Peyer's patch (tissue), 4 donors: Measurements from ENCODE around the gene SMARCD1. TPM values are rescaled to one million over a fixed set of nuclear protein-coding genes. Genes with fewer than 3 reads are reported as not detected.

ENCODE experiments used
- DNase-seq, 3 donors: peaks; one replicate each; pipeline ENCODE4 v3.0.0-alpha.2; 2017 to 2019
- H3K27ac ChIP-seq, 4 donors: fragments of 200-600 bp; sonication (generic); one replicate each; pipeline ENCODE4 v1.5.1; 2016 to 2019
- H3K27me3 ChIP-seq, 2 donors: fragments of 200-600 bp; sonication (generic); one replicate each; pipeline ENCODE4 v1.5.1; 2019
- H3K36me3 ChIP-seq, 3 donors: fragments of 200-600 bp; sonication (generic); one replicate each; pipeline ENCODE4 v1.5.1; 2016 to 2019
- H3K4me1 ChIP-seq, 4 donors: fragments of 200-600 bp; sonication (generic); one replicate each; pipeline ENCODE4 v1.5.1; 2016 to 2019
- H3K4me3 ChIP-seq, 4 donors: fragments of 200-600 bp; sonication (generic); 1 replicate in 3 of 4; 2 replicates in 1 of 4; pipeline ENCODE4 v1.5.1; 2016 to 2019; ENCODE audit warnings: mild to moderate bottlenecking in 1 of 4
- H3K9me3 ChIP-seq, 4 donors: fragments of 200-600 bp; sonication (generic); one replicate each; pipeline ENCODE4 v1.5.1; 2016 to 2019; ENCODE audit warnings: mild to moderate bottlenecking in 1 of 4
- POLR2A ChIP-seq, 2 donors: fragments of 450-650 bp; IDR thresholded peaks; one replicate each; pipeline ENCODE4 v1.5.1; 2017; ENCODE audit warnings: antibody characterized with exemption in 2 of 2, mild to moderate bottlenecking in 2 of 2, moderate library complexity in 2 of 2
- total RNA-seq, 4 donors: library from RNA; depleted of rRNA; stranded (reverse); fragments of >200 nt; gene quantifications; one replicate each; pipeline ENCODE4 v1.1.0, GENCODE V29; 2016
- TF ChIP-seq, protein P1 (sequence below), 6 experiments: fragments of 450-650 bp in 4 of 6; fragments of 200-600 bp in 2 of 6; sonication (generic) in 1 of 6; IDR thresholded peaks; one replicate each; pipeline ENCODE4 v1.5.1; 2017 to 2019; ENCODE audit warnings: antibody characterized with exemption in 6 of 6, mild to moderate bottlenecking in 3 of 6, moderate library complexity in 1 of 6

SMARCD1 gene
- total RNA-seq, 4 donors from 2014 or later = 76.5 to 126 (median 95.1) TPM

DNA sequence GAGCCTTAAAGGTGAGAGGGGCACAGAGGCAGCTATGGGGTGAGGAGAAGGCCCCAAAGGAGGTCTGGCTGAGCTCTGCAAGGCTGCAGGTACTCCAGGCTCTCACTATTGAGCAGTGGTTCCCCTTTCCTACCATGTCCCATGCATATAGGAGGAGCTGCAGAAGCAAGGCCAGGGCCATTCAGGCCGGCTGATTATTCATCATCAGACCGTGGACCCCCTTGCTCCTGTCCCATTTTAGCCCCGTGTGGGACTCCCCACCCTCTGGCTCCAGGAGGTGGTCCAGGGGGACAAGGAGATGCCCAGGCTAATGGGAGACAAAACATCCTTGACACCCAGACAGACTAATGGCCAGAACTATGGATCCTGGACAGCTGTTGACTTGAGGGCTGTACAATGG is 21.8 kb downstream of the SMARCD1 start:
- Histone ChIP-seq H3K4me3 (no peak overlapping the region), H3K27me3 (no peaks in the 10 kb centered on the region), H3K9me3 (no peaks in the 10 kb centered on the region), H3K4me1 (peaks cover 4 to 61% (median 21%) of the 10 kb centered on the region in 4 donors), H3K27ac (peak overlapping the region in 1 of 4 donors; percentile 73), H3K36me3 (no peaks in the 10 kb centered on the region)
- no peak for DNase-seq
- TF ChIP-seq, protein P1, sequence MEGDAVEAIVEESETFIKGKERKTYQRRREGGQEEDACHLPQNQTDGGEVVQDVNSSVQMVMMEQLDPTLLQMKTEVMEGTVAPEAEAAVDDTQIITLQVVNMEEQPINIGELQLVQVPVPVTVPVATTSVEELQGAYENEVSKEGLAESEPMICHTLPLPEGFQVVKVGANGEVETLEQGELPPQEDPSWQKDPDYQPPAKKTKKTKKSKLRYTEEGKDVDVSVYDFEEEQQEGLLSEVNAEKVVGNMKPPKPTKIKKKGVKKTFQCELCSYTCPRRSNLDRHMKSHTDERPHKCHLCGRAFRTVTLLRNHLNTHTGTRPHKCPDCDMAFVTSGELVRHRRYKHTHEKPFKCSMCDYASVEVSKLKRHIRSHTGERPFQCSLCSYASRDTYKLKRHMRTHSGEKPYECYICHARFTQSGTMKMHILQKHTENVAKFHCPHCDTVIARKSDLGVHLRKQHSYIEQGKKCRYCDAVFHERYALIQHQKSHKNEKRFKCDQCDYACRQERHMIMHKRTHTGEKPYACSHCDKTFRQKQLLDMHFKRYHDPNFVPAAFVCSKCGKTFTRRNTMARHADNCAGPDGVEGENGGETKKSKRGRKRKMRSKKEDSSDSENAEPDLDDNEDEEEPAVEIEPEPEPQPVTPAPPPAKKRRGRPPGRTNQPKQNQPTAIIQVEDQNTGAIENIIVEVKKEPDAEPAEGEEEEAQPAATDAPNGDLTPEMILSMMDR (IDR thresholded peaks at IDR 0.05) = no peak
- no peak for TF ChIP-seq POLR2A (IDR thresholded peaks at IDR 0.05)

DNA sequence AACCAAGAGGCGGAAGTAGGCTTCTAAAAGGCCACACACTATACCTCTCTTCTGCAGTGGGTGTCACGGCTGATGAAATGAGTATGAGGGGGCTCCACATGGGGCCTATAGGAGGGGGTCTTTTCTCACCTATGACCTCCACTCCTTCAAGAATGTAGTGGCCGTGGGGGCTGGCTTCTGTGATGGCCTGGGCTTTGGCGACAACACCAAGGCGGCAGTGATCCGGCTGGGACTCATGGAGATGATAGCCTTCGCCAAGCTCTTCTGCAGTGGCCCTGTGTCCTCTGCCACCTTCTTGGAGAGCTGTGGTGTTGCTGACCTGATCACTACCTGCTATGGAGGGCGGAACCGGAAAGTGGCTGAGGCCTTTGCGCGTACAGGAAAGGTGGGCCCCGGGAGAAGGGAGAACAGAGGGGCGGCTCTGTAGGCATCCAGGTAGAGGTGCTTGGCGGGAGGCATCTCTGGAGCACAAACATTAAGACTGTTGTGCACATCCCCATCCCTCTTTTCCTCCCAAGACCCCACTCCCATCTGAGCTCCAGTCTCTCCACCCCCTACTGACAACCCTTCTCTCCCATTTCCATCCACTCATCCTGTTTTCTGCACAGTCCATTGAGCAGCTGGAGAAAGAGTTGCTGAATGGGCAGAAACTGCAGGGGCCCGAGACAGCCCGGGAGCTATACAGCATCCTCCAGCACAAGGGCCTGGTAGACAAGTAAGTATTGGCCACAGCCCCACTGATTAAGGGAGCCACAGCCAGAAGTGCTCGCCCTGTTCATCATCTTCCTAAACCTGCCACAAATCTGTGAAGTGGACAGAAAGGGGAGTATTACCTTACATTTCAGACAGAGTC is 22.5 kb downstream of the SMARCD1 start:
- DNase-seq = no peak
- Histone ChIP-seq H3K27me3 (no peaks in the 10 kb centered on the region), H3K36me3 (no peaks in the 10 kb centered on the region), H3K4me1 (peaks cover 4 to 59% (median 21%) of the 10 kb centered on the region in 4 donors), H3K4me3 (no peak overlapping the region), H3K27ac (peak overlapping the region in 1 of 4 donors; percentile 73), H3K9me3 (no peaks in the 10 kb centered on the region)
- TF ChIP-seq, protein P1 (IDR thresholded peaks at IDR 0.05) = no peak
- no peak for TF ChIP-seq POLR2A (IDR thresholded peaks at IDR 0.05)

DNA sequence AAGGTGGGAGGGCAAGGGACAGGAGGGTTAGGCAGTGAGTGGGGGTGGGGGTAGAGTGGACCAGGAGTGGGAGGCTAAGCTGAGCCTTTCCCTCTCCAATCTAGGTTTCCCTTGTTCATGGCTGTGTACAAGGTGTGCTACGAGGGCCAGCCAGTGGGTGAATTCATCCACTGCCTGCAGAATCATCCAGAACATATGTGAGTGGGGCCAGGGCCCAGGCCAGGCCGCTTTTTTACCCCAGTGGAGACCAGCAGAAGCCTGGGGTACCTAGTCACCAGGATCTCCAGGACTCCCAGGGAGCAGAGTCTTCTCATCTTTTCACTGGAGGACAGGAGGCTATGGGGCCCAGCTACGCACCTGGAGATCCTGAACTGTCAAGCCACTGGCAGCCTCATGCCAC is 24.2 kb downstream of the SMARCD1 start:
- Histone ChIP-seq H3K36me3 (no peaks in the 10 kb centered on the region), H3K27me3 (no peaks in the 10 kb centered on the region), H3K9me3 (no peaks in the 10 kb centered on the region), H3K27ac (peak overlapping the region; percentile 79 to 97 (median 94)), H3K4me3 (no peak overlapping the region), H3K4me1 (peaks cover 0 to 63% (median 28%) of the 10 kb centered on the region in 4 donors)
- no peak for TF ChIP-seq POLR2A (IDR thresholded peaks at IDR 0.05)
- TF ChIP-seq, protein P1 (IDR thresholded peaks at IDR 0.05) = no peak
- DNase-seq = no peak

DNA sequence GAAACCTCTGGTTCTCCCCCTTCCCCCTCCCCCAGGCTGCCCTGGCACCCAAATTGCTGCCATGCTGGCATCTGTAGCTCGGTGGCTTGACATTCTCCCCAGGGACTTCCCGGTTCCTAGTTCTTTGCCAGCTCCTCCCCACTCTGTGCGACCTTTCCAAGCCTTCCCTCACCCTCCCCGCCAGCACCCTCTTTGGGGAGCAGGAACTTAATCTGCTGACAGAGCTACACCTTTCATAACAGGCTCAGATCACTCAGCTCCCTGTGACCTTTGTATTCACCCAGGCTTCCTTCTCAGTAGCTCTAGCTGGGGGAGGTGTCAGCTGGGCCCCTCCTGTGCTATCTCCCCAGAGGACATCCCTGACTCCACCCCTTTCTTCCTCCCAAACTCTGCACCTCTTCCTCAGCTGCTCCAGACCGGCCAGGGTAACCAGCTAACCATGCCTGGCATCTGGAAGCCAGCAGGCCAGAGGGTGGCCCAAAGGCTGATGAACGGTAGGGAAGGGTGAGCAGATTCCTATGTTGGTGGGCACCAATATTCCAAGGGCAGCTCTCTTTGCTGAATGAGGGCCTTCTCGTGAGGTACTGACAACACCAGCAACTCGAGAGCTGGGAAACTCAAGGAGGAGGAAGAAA is 25.1 kb downstream of the SMARCD1 start:
- Histone ChIP-seq H3K36me3 (no peaks in the 10 kb centered on the region), H3K27ac (peak overlapping the region; percentile 79 to 97 (median 94)), H3K27me3 (no peaks in the 10 kb centered on the region), H3K4me1 (peaks cover 0 to 63% (median 28%) of the 10 kb centered on the region in 4 donors), H3K9me3 (no peaks in the 10 kb centered on the region), H3K4me3 (peak overlapping the region in 3 of 4 donors; percentile 14 to 40 (median 37))
- peak; percentile 26 to 71 for TF ChIP-seq POLR2A (IDR thresholded peaks at IDR 0.05)
- TF ChIP-seq, protein P1 (IDR thresholded peaks at IDR 0.05) = no peak
- peak; percentile 56 to 88 (median 87) for DNase-seq

DNA sequence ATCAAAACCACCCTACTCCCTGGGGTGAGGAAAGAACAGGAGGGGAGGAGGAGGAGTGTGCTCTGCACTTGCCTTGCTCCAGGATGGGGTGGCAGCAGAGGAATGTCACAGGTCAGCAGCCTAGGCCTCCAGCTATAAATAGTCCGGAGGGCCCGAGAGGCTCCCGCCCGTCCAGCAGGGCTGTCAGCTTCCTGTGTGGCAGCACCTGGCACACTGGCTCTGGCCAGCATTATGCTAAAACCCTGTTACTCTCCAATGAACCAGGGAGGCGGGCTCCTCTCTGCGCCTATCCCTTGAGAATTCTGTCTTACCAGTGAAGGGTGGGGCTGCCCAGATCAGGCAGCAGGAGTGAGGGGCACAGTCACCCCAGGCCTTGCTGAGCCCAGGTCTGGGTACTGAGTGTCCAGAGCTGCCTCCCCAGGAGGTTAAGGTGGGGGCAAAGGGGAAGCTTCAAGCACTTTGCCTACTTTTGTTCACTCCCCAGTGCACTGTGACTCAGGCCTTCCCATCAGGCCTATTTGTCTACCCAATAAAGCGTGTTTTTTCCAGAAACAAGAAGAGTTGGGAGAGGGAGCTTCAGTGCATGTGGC is 25.7 kb downstream of the SMARCD1 start:
- Histone ChIP-seq H3K4me1 (peaks cover 0 to 57% (median 28%) of the 10 kb centered on the region in 4 donors), H3K4me3 (peak overlapping the region; percentile 19 to 43 (median 38)), H3K27ac (peak overlapping the region; percentile 79 to 97 (median 94)), H3K27me3 (no peaks in the 10 kb centered on the region), H3K9me3 (no peaks in the 10 kb centered on the region), H3K36me3 (peaks cover 0 to 6% (median 0%) of the 10 kb centered on the region in 3 donors)
- TF ChIP-seq POLR2A (IDR thresholded peaks at IDR 0.05) = peak; percentile 38 to 60
- TF ChIP-seq, protein P1 (IDR thresholded peaks at IDR 0.05) = peak in 2 of 6 experiments; percentile 1 to 9
- peak; percentile 73 to 87 (median 81) for DNase-seq
